A673 (cell line): ENCODE results near the gene ADAD1. TPM values are rescaled to one million over a fixed set of nuclear protein-coding genes. Genes with fewer than 3 reads are reported as not detected.

Source experiments
- BruUV-seq: library from RNA; stranded (reverse); fragments of 400-500 nt; replicated peaks from 2 replicates; lab custom pipeline; 2021; lab: Mats Ljungman, UMichigan
- CTCF ChIA-PET: fragments of 300-600 bp; sonication (Branson Sonifier 250); formaldehyde crosslinking; loops from one replicate; lab custom pipeline; 2022; ENCODE audit warnings: antibody characterized with exemption; lab: Charles Lee
- POLR2A ChIA-PET: fragments of 300-600 bp; sonication (Branson Sonifier 250); formaldehyde crosslinking; loops from one replicate; lab custom pipeline; 2022; ENCODE audit warnings: antibody characterized with exemption; ENCODE audit not compliant: low non-redundant PET; lab: Charles Lee
- DNase-seq: peaks from one replicate; pipeline ENCODE4 v3.0.0-alpha.2; 2015; ENCODE audit warnings: low spot score
- H3K27ac ChIP-seq: fragments of 200-600 bp; sonication (generic); 2 replicates; pipeline ENCODE4 v1.5.1; 2016; ENCODE audit warnings: mixed run types, low read depth, mild to moderate bottlenecking, mixed read lengths, antibody characterized with exemption, low read length; ENCODE audit not compliant: poor library complexity, severe bottlenecking
- H3K27me3 ChIP-seq: fragments of 200-600 bp; sonication (generic); replicated peaks from 2 replicates; pipeline ENCODE4 v1.6.1; 2017; ENCODE audit warnings: mixed run types, low read depth, mild to moderate bottlenecking, mixed read lengths, antibody characterized with exemption, low read length; ENCODE audit not compliant: insufficient read depth, poor library complexity
- H3K36me3 ChIP-seq: fragments of 200-600 bp; sonication (generic); 2 replicates; pipeline ENCODE4 v1.6.1; 2016; ENCODE audit warnings: mixed run types, mild to moderate bottlenecking, mixed read lengths, antibody characterized with exemption, low read length; ENCODE audit not compliant: insufficient read depth, poor library complexity, severe bottlenecking
- H3K4me1 ChIP-seq: fragments of 200-600 bp; sonication (generic); 2 replicates; pipeline ENCODE4 v1.6.1; 2017; ENCODE audit warnings: mixed run types, mild to moderate bottlenecking, mixed read lengths, antibody characterized with exemption, low read length; ENCODE audit not compliant: insufficient read depth, poor library complexity, severe bottlenecking
- H3K4me3 ChIP-seq: fragments of 200-600 bp; sonication (generic); 2 replicates; pipeline ENCODE4 v1.5.1; 2016; ENCODE audit warnings: low read depth, mixed run types, mild to moderate bottlenecking, mixed read lengths, low read length; ENCODE audit not compliant: poor library complexity, severe bottlenecking
- H3K9me3 ChIP-seq: fragments of 200-600 bp; sonication (generic); 2 replicates; pipeline ENCODE4 v1.6.1; 2016; ENCODE audit warnings: mixed run types, low read depth, mild to moderate bottlenecking, mixed read lengths, antibody characterized with exemption, low read length; ENCODE audit not compliant: poor library complexity, severe bottlenecking
- EZH2 ChIP-seq: fragments of 200-600 bp; sonication (generic); IDR thresholded peaks from 2 replicates; pipeline ENCODE4 v1.6.1; 2017; ENCODE audit warnings: borderline replicate concordance, low read depth, mild to moderate bottlenecking, mixed read lengths, antibody characterized with exemption, low read length; ENCODE audit not compliant: poor library complexity, severe bottlenecking
- intact Hi-C: fragments of 100-400 bp; cut with micrococcal nuclease; formaldehyde crosslinking; loops from one replicate; pipeline ENCODE4 v1.10.0; 2022; ENCODE audit not compliant: unreplicated experiment
- total RNA-seq: library from RNA; stranded (reverse); gene quantifications from 2 replicates; pipeline ENCODE4 v1.2.3, GENCODE V29; 2021
- TF ChIP-seq, protein P1 (sequence below): fragments of 300-800, 200-600 bp; sonication (generic); conservative IDR thresholded peaks from 2 replicates; pipeline ENCODE4 v1.5.1; 2017; ENCODE audit warnings: low read depth, mild to moderate bottlenecking, antibody characterized with exemption, low read length, moderate library complexity, mixed read lengths

Gene ADAD1
- total RNA-seq, 1 experiment from 2014 or later: not detected

DNA sequence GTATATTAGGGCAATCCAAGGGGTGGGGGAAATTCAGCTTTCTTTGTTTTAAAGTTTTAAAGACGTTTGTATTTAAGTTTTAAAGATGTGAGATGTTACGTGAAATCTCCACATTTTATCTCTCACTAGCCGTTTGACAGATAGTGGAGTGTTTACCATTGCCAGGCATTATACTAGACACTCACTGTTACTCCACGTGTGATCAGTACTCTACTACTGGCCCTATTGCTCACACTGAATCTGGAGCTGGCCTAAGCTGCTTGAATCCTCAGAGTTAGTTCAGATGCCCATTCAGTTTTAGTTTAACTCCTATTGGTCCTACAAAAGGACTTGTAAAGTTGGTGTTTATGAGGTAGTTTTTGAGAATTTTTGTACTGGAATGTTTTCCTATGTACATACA lies 4.5 kb downstream of the ADAD1 start:
- intact Hi-C loops: no loop called here
- ChIA-PET POLR2A (no interaction called here), CTCF (no interaction called here)
- Histone ChIP-seq H3K9me3 (no peaks in the 10 kb centered on the region), H3K4me3 (no peak overlapping the region), H3K36me3 (no peaks in the 10 kb centered on the region), H3K4me1 (no peaks in the 10 kb centered on the region), H3K27ac (no peak overlapping the region), H3K27me3 (no peaks in the 10 kb centered on the region)
- no TSS peak for BruUV-seq
- TF ChIP-seq, protein P1, sequence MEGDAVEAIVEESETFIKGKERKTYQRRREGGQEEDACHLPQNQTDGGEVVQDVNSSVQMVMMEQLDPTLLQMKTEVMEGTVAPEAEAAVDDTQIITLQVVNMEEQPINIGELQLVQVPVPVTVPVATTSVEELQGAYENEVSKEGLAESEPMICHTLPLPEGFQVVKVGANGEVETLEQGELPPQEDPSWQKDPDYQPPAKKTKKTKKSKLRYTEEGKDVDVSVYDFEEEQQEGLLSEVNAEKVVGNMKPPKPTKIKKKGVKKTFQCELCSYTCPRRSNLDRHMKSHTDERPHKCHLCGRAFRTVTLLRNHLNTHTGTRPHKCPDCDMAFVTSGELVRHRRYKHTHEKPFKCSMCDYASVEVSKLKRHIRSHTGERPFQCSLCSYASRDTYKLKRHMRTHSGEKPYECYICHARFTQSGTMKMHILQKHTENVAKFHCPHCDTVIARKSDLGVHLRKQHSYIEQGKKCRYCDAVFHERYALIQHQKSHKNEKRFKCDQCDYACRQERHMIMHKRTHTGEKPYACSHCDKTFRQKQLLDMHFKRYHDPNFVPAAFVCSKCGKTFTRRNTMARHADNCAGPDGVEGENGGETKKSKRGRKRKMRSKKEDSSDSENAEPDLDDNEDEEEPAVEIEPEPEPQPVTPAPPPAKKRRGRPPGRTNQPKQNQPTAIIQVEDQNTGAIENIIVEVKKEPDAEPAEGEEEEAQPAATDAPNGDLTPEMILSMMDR: no peak
- TF ChIP-seq EZH2: no peak
- DNase-seq: no peak

DNA sequence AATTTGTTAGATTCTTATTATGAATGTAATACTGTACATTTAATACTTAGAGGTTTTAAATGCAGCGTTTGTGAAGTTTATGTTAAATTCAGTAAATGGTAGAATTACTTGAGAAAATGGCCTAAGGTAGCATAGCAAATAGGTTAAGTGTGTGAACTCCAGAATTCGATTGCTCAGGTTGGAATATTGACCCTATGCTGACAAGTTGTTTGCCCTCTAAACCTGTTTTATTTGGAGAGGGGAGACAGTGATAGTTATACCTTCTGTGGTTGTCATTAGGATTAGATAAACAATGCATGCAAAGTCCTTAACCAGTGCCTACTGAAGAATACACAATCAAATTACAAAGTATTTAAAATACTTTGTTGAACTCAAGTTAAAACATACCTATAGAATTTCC lies 5.4 kb downstream of the ADAD1 start:
- Histone ChIP-seq H3K9me3 (no peaks in the 10 kb centered on the region), H3K4me3 (no peak overlapping the region), H3K27me3 (no peaks in the 10 kb centered on the region), H3K27ac (no peak overlapping the region), H3K36me3 (no peaks in the 10 kb centered on the region), H3K4me1 (no peaks in the 10 kb centered on the region)
- POLR2A ChIA-PET: no interaction called here
- CTCF ChIA-PET: no interaction called here
- TF ChIP-seq, protein P1: no peak
- TF ChIP-seq EZH2: no peak
- BruUV-seq: no TSS peak
- DNase-seq: no peak
- intact Hi-C loops: no loop called here

DNA sequence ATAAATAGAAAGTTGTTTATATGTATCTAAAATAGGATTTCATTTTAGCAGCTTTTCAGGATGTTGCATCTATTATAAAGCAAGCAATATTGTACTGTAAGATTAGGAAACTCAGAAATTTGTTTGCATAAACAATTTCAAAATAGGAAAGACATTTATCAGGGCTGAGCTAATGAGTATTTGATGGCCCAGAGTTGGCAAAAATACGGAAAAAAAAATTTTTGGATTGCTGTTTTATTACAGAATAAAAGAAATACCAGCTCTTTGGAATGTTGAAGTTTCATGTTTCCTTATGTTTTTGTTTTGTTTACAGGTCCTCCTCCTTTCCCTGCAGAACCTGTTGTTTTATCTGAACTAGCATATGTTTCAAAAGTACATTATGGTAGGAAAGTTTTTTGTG lies 14.5 kb downstream of the ADAD1 start:
- BruUV-seq: no TSS peak

More for the DNA sequence above, 14.5 kb downstream of the ADAD1 start:
- no peak for DNase-seq
- no peaks in the 10 kb centered on the region for H3K4me1 ChIP-seq
- ChIA-PET CTCF (no interaction called here), POLR2A (no interaction called here)
- H3K4me3 ChIP-seq: no peak overlapping the region
- H3K27ac ChIP-seq: no peak overlapping the region
- TF ChIP-seq, protein P1: no peak
- TF ChIP-seq EZH2: no peak
- no peaks in the 10 kb centered on the region for H3K36me3 ChIP-seq
- H3K9me3 ChIP-seq: no peaks in the 10 kb centered on the region
- no peaks in the 10 kb centered on the region for H3K27me3 ChIP-seq
- intact Hi-C loops: no loop called here
